Measurements from ENCODE around the gene RNF17.

RNF17 gene

DNA sequence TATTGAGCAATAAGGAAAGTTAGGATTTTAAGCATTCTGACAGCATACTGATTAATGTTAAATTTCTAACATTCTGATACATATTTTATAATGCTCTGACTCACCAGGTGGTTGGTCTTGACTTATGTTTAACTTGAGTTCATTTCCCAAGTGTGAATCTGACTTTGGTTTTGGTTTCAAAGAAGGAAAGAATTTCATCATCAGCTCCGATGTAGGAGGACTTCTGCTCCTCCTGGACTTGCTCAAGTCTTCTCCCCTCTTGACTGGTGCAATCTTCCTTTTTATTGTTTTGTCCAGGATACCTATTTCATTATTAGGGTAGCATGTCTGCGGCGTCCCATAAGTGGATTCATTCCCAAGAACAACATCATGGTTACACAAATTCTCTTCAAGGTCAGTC, 141.3 kb downstream of the RNF17 start:
- Histone ChIP-seq H3K9ac (ENCODE audit: low read length) (no peak overlapping the region), H3K9me3 (ENCODE audit: control insufficient read depth, low read length) (no peaks in the 10 kb centered on the region), H3K36me3 (ENCODE audit: control insufficient read depth, insufficient read depth, low read length, severe bottlenecking) (peaks cover 10% of the 10 kb centered on the region), H3K4me1 (ENCODE audit: control insufficient read depth, insufficient read depth, low read length) (peaks cover 5% of the 10 kb centered on the region), H3K4me3 (ENCODE audit: low read length) (no peak overlapping the region), H3K27me3 (replicated peaks; ENCODE audit: control insufficient read depth, insufficient read depth, low read length) (no peaks in the 10 kb centered on the region)
- peak; percentile 48 for DNase-seq (ENCODE audit: low read depth)

DNA sequence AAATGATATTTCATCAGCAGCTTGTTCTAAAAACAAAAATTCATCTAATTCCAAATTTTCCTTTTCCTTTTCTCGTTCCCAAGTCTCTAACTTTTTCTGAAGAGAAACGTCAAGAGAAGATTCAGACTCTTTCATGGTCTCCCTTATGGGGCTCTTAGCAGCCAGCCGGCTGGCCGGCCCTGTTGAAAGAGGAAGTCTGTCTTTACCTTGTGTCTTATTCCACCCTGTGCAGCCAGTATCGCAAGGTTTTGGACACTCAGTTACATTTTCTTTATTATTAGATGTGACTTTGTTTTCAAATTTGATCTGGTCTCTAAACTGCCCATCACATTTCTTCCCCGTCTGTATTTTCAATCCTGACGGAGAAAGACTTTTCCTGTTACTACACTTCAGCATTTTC, 142.3 kb downstream of the RNF17 start:
- Histone ChIP-seq H3K4me1 (ENCODE audit: control insufficient read depth, insufficient read depth, low read length) (peaks cover 7% of the 10 kb centered on the region), H3K9me3 (ENCODE audit: control insufficient read depth, low read length) (no peaks in the 10 kb centered on the region), H3K9ac (ENCODE audit: low read length) (no peak overlapping the region), H3K4me3 (ENCODE audit: low read length) (no peak overlapping the region), H3K36me3 (ENCODE audit: control insufficient read depth, insufficient read depth, low read length, severe bottlenecking) (peaks cover 10% of the 10 kb centered on the region), H3K27me3 (replicated peaks; ENCODE audit: control insufficient read depth, insufficient read depth, low read length) (no peaks in the 10 kb centered on the region)
- no peak for DNase-seq (ENCODE audit: low read depth)

DNA sequence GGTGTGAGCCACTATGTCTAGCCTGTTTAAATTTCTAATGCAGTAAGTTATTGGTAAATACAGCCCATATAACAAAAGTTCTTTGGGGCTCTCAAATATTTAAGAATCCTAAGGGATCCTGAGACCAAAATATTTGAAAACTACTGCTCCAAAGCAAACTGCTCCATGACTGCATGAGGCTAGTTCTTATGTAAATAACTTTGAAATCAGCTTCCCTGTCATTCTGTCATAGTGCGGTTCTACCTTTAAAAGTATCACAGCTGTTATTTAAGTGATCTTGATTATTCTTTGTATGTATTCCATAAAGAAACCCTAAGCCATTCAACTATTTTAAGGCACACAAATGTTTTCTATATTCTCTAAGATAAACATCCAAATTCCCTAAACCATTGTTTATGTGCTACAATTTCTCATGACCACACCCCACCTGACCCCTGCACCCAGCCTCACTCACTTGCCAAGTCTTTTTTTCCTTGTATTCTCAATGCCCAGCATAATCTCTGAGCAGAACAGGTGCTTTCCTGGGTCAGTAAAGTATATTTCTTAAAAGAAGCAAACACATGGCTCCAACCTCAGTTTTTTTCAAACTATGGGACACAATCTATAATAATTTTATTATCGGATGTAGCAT, 146.6 kb downstream of the RNF17 start:
- peaks cover 9% of the 10 kb centered on the region for H3K36me3 ChIP-seq (ENCODE audit: control insufficient read depth, insufficient read depth, low read length, severe bottlenecking)
- peak; percentile 43 for DNase-seq (ENCODE audit: low read depth)

DNA sequence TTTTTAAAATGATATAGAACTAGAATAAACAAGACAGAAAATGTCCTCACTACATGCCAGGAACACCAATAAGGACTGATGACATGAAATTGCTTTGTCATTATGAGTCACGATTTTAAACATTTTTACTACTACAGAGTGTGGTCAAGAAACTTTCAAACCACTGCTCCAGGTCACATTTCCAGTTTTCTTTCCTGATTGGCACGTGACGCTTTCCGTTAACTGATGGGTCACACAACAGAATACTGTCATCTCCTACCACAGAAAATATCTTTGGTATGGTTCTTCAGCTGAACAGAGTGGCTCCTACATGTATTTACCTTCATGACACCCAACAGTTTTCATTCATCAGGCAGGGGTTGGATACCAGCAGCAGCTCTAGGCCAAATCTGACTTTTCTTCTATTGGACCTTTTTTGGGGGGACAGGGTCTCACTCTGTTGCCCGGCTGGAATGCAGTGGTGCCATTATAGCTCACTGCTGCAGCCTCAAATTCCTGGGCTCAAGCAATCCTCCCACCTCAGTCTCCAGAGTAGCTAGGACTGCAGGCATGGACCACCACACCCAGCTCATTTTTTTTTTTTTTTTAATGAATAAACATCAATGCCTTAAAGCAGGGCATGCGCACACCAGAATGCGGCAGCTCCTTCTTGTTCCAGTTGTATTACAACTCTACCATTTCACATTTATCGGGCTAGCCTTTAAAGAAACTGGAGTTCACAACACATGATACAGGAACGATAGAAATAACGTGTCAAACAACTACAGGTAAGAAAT, 147.4 kb downstream of the RNF17 start:
- H3K4me3 ChIP-seq (ENCODE audit: low read length) = no peak overlapping the region
- peaks cover 9% of the 10 kb centered on the region for H3K36me3 ChIP-seq (ENCODE audit: control insufficient read depth, insufficient read depth, low read length, severe bottlenecking)
- peak; percentile 53 for DNase-seq (ENCODE audit: low read depth)
- peaks cover 3% of the 10 kb centered on the region for H3K4me1 ChIP-seq (ENCODE audit: control insufficient read depth, insufficient read depth, low read length)
- no peaks in the 10 kb centered on the region for H3K9me3 ChIP-seq (ENCODE audit: control insufficient read depth, low read length)
- no peak overlapping the region for H3K9ac ChIP-seq (ENCODE audit: low read length)
- H3K27me3 ChIP-seq (replicated peaks; ENCODE audit: control insufficient read depth, insufficient read depth, low read length) = no peaks in the 10 kb centered on the region

More for the DNA sequence above, 146.6 kb downstream of the RNF17 start:
- Histone ChIP-seq H3K9me3 (ENCODE audit: control insufficient read depth, low read length) (no peaks in the 10 kb centered on the region), H3K4me1 (ENCODE audit: control insufficient read depth, insufficient read depth, low read length) (peaks cover 3% of the 10 kb centered on the region), H3K4me3 (ENCODE audit: low read length) (no peak overlapping the region), H3K9ac (ENCODE audit: low read length) (no peak overlapping the region), H3K27me3 (replicated peaks; ENCODE audit: control insufficient read depth, insufficient read depth, low read length) (no peaks in the 10 kb centered on the region)

DNA sequence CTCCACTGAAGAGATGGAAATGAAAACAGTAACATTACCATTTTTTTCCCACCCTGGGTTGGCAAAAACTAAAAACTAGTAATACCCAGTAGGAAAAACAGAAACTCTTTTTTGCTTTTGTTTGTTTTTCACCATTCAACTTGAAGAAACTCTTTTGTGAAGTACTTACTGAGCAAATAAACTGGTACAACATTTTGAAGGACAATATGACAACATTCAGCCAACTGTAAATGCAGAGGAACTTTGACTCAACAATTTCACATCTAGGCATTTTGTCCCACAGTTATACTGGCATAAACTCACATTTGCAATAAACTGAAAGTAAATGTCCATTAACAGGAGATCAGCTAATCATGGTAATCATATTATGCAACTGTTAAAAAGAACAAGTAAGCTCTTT, 152.5 kb downstream of the RNF17 start:
- peaks cover 4% of the 10 kb centered on the region for H3K4me1 ChIP-seq (ENCODE audit: control insufficient read depth, insufficient read depth, low read length)
- no peaks in the 10 kb centered on the region for H3K9me3 ChIP-seq (ENCODE audit: control insufficient read depth, low read length)
- no peaks in the 10 kb centered on the region for H3K27me3 ChIP-seq (replicated peaks; ENCODE audit: control insufficient read depth, insufficient read depth, low read length)
- DNase-seq (ENCODE audit: low read depth) = no peak
- H3K9ac ChIP-seq (ENCODE audit: low read length) = no peak overlapping the region
- peaks cover 3% of the 10 kb centered on the region for H3K36me3 ChIP-seq (ENCODE audit: control insufficient read depth, insufficient read depth, low read length, severe bottlenecking)
- no peak overlapping the region for H3K4me3 ChIP-seq (ENCODE audit: low read length)

DNA sequence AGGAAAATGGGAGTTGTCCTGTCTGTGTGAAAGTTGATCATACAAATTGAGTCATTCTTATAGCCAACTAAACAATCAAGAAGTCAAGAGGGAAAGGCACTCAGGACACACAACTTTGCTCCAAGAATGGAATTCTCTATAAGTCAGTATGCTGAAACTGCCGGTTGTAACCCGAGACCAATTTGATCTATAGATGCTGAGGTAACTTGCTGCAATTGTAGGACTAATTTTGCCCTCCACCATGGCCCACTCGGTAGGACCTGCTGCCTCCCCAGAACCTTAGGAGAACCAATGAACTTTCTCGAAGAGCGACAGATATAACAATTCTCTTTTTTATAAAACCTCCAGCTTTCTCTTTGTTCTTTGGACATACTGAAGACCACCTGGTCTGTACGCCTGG, 157.0 kb downstream of the RNF17 start:
- DNase-seq (ENCODE audit: low read depth) = no peak
- Histone ChIP-seq H3K27me3 (replicated peaks; ENCODE audit: control insufficient read depth, insufficient read depth, low read length) (no peaks in the 10 kb centered on the region), H3K9me3 (ENCODE audit: control insufficient read depth, low read length) (no peaks in the 10 kb centered on the region), H3K9ac (ENCODE audit: low read length) (no peak overlapping the region), H3K4me1 (ENCODE audit: control insufficient read depth, insufficient read depth, low read length) (peaks cover 12% of the 10 kb centered on the region), H3K36me3 (ENCODE audit: control insufficient read depth, insufficient read depth, low read length, severe bottlenecking) (no peaks in the 10 kb centered on the region), H3K4me3 (ENCODE audit: low read length) (no peak overlapping the region)

DNA sequence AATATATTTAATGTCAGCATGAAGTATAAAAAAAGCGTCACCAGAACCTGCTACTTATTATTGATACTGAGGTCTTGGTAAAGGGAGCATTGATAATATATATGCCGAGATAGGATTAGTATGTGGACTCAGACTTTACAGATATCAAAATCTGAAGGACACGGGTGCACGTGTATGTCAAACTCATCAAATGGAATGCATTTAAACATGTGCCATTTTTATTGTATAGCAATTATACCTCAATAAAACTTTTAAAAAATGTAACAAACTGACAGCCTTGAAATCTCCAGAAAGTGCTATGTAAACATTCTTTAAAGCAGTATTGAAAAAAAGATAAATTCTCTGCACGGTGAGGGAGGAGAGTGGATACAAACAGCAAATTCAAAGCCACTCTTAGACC, 157.9 kb downstream of the RNF17 start:
- Histone ChIP-seq H3K36me3 (ENCODE audit: control insufficient read depth, insufficient read depth, low read length, severe bottlenecking) (no peaks in the 10 kb centered on the region), H3K9ac (ENCODE audit: low read length) (peak overlapping the region; percentile 89), H3K4me3 (ENCODE audit: low read length) (peak overlapping the region; percentile 90), H3K9me3 (ENCODE audit: control insufficient read depth, low read length) (no peaks in the 10 kb centered on the region), H3K27me3 (replicated peaks; ENCODE audit: control insufficient read depth, insufficient read depth, low read length) (no peaks in the 10 kb centered on the region), H3K4me1 (ENCODE audit: control insufficient read depth, insufficient read depth, low read length) (peaks cover 12% of the 10 kb centered on the region)
- DNase-seq (ENCODE audit: low read depth) = peak; percentile 12

DNA sequence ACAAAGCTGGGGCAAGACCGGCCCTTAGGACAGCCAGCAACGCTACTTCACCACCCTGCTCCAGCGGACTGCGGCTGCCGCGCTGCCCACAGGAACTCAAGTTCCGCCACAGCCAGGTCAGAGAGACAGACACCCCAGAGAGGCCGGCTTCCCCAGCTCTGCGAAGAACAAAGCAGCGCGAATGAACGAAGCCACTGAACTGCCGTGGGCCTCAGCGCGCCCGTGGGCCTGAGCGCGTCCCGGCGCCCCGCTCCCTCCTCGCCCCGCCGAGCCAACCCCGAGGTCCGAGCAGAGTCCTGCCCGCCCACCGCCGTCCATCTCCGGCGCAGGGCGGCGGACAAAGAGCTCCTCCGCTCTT, 158.4 kb downstream of the RNF17 start:
- no peak for DNase-seq (ENCODE audit: low read depth)
- H3K9me3 ChIP-seq (ENCODE audit: control insufficient read depth, low read length) = no peaks in the 10 kb centered on the region
- peak overlapping the region; percentile 89 for H3K9ac ChIP-seq (ENCODE audit: low read length)
- peaks cover 12% of the 10 kb centered on the region for H3K4me1 ChIP-seq (ENCODE audit: control insufficient read depth, insufficient read depth, low read length)
- H3K27me3 ChIP-seq (replicated peaks; ENCODE audit: control insufficient read depth, insufficient read depth, low read length) = no peaks in the 10 kb centered on the region
- peak overlapping the region; percentile 90 for H3K4me3 ChIP-seq (ENCODE audit: low read length)
- no peaks in the 10 kb centered on the region for H3K36me3 ChIP-seq (ENCODE audit: control insufficient read depth, insufficient read depth, low read length, severe bottlenecking)

DNA sequence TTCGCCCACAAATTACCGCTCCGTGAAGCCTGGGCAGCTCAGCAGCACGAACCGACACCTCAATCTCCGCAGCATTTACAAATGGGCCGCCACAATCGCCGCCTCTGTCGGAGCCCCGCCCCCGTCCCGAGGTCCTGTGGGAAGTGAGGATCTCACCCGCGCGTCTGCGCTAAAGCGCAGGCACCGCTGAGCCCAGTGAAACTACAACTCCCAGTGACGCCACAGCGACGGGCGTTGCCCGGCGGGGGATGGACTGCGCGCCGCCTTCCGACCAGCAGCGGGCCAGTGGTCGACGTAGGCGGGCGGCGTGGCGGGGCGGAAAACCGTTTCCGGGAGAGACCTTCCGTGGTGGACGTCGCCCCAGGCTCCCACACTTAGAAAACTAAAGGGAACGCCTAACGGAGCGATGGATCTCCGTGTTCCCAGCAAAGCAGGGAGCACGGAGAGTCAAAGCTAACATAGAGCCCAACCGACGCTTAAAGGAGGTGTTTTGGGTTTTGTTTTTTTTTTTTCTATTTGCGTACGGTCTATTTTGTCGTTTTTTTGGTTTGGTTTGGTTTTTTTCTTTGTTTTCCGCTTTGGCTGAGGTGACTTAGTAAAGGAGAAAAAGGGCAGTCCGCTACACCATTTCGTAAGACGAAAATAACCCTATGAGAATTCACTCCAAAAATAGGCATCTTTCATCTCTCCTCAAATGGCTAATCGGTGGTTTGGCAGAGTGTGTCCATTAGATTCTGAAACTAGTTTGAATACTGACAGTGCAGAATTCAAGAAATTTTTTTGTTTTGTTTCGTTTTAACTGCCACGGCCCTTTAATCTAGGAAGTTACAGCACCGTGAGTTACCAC, 159.0 kb downstream of the RNF17 start:
- H3K4me1 ChIP-seq (ENCODE audit: control insufficient read depth, insufficient read depth, low read length) = peaks cover 12% of the 10 kb centered on the region
- peak; percentile 99 for DNase-seq (ENCODE audit: low read depth)
- peak overlapping the region; percentile 89 for H3K9ac ChIP-seq (ENCODE audit: low read length)
- H3K27me3 ChIP-seq (replicated peaks; ENCODE audit: control insufficient read depth, insufficient read depth, low read length) = peaks cover 5% of the 10 kb centered on the region
- H3K9me3 ChIP-seq (ENCODE audit: control insufficient read depth, low read length) = no peaks in the 10 kb centered on the region
- H3K4me3 ChIP-seq (ENCODE audit: low read length) = peak overlapping the region; percentile 90
- no peaks in the 10 kb centered on the region for H3K36me3 ChIP-seq (ENCODE audit: control insufficient read depth, insufficient read depth, low read length, severe bottlenecking)

DNA sequence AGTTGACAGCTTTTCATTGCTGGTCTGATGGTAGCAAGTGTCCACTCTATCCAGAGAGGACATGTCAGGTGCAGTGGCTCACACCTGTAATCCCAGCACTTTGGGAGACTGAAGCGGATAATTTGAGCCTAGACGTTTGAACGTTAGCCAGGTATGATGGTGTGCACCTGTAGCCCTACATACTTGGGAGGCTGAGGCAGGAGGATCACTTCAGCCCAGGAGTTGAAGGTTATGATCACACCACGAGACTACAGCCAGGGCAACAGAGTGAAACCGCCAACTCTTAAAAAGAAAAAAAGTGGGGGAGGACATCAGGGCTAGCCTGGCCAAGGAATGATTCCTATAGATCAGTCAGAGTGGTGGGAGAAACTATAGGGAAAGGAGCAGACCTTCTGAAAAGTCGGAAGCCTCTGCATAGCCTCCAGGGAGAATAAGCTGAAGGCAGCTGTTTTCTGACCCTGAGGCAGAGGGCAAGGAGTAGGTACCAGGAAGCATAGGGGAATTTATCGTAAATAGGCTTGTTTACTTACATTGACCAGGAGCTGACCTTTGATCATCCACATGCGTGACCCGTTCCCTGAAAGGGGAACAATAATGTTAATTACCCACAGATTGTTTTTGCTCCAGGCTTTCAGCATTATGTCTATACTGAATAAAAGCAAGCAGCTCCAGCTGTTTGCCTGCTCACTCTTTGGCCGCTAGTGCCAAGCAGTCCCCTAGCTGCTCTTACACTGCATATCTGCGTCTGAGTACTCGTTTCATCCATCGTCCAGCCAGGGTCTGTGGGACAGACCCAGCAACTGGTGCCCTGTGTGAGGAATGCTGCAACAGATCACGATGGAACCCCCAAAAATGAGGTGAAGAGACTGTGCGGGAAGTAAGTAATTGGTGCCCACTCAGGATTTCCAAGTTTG, 161.6 kb downstream of the RNF17 start:
- Histone ChIP-seq H3K36me3 (ENCODE audit: control insufficient read depth, insufficient read depth, low read length, severe bottlenecking) (no peaks in the 10 kb centered on the region), H3K9ac (ENCODE audit: low read length) (no peak overlapping the region), H3K9me3 (ENCODE audit: control insufficient read depth, low read length) (no peaks in the 10 kb centered on the region), H3K4me1 (ENCODE audit: control insufficient read depth, insufficient read depth, low read length) (peaks cover 12% of the 10 kb centered on the region), H3K27me3 (replicated peaks; ENCODE audit: control insufficient read depth, insufficient read depth, low read length) (peaks cover 23% of the 10 kb centered on the region), H3K4me3 (ENCODE audit: low read length) (no peak overlapping the region)
- DNase-seq (ENCODE audit: low read depth) = no peak

All from adipocyte (in vitro differentiated cells).